ENCODE results near the gene ASNSD1. TPM values are rescaled to one million over a fixed set of nuclear protein-coding genes. Genes with fewer than 3 reads are reported as not detected.
"Not testable (repeated sequence)": the region's sequence is repeated elsewhere in the genome, so short reads cannot be mapped to it uniquely, and the experiment has no call there.

The ASNSD1 gene
- total RNA-seq, 1 experiment from 2014 or later: 20.0 TPM

DNA sequence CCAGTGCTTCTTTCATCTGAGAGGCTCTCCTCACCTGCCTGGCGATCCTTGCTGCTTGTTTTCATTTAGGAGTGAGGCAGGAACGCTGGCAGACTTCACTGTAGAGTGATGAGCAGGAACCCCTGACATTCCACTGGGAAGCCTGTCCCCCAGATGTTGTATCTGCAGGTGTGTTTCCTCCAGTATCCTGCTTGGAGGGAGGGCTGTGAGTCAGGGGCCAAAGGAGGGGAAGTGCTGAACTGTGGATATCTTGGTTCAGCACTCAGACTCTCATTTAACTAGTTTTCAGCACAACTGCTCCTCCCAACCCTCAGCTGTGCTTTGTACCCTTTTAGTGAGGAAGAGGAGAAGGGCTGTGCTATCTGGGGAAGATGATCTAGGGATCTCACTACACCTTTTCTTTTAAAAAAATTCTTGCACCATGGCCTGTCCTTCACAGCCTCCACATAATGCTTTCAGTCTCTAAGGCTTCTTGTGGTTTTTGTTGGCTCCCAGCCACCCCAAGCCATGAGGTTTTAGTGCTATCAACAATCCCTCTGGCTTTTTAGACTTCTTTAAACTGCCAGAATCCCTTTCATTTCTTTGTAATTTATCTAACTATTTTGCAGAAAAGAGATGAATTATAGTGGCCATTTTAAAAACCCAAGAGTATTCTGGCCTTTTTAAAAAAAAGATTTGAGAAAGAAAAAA lies 24.4 kb downstream of the ASNSD1 start:
- DNase-seq (ENCODE audit: low spot score): peak; percentile 20

DNA sequence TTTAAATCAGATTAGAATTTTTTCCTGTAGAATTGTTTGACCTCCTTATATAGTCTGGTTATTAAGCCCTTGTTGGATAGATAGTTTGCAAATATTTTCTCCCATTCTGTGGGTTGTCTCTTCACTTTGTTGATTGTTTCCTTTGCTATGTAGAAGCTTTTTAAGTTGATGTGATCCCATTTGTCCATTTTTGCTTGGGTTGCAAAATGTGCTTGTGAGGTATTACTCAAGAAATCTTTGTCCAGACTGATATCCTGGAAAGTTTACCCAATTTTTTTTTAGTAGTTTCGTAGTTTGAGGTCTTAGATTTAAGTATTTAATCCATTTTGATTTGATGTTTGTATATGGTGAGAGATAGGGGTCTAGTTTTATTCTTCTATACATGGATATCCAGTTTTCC lies 26.5 kb downstream of the ASNSD1 start:
- DNase-seq (ENCODE audit: low spot score): not testable (repeated sequence)

DNA sequence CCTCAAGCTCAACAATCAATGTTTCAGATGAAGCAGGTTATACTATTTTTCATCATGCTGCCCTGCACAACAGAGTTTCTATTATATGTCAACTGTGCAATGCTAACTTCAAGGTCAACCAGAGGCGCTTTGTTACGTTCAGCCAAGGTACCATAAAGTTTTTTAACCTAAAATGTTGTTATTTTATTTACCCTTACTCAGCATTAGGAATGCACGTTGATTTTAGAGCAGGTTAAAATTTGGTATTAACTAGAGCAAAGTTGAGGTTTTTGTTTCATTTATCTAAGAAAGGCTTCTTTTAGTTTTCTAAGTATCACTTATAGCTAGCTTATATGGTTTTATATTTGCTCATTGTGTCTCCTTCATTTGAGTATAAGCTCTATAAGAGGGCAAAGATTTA lies 35.0 kb downstream of the ASNSD1 start:
- DNase-seq (ENCODE audit: low spot score): no peak

DNA sequence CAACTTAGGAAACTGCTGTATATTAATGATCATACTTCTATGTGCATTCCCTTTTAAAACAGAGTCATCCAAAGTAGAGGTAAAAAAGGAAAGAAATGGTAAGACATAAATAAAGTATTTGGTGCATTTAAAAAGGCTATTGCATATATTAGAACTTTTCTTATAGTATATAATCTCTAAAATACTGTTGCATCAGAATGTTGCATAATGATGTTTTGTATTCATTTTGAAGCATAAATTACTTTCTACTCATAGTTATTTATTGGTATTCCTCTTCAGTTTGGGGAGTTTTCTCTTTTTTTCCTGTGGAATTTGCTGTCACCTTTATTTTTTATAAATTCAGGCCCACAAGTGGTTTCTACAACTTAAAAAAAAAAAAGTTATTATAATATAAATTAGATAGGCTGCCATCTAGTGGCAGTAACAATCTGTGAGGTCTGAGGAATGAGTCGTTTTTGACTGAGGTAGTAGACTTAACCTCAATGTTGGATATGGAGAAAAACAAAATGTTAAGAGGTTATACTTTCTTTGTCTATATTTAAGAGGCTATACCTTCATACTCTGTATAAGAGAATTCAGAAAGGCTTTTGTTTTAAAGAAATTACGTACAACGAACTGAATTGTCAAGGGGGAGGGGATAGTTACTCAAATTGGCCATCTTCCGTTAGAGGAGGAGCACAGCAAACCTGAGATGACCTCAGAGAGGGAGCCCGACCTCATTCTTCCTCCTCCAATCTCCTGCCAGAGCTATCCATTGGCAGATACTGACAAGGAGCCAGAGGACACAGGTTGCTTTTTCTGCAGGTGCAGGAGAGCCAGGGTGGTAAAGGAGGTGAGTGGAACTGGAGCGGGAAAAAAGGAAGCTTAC lies 37.0 kb downstream of the ASNSD1 start:
- peak; percentile 70 for DNase-seq (ENCODE audit: low spot score)

DNA sequence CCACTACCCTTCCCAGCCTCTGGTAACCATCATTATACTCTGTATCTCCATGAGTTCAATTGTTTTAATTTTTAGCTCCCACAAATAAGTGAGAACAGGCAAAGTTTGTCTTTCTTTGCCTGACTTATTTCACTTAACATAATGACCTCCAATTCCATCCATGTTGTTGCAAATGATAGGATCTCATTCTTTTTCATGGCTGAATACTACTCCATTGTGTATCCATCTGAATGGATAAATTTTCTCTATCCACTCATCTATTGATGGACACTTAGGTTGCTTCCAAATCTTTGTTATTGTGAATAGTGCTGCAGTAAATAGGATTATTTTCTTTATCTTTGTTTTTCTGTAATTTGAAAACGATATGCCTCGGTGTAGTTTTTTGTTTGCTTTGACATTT lies 39.4 kb downstream of the ASNSD1 start:
- DNase-seq (ENCODE audit: low spot score): no peak

DNA sequence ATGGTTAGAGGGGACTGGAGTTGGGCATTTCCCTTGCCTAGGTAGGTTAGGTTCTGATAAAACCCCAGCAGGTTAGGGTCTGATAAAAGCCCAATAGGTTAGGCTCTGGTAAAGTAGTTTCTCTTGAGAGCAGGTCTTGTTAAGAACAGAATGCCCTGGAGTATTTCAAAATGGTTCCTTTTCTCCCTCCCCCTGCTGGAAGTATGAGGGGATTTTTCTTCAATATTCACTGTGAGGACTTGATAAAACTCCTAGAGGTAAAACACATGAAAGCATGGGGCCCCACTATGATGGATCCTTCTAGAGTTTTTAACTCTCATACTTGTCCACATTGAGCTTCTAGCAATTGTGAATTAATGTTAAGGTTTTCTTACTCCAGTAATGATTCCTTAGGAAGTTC lies 40.8 kb downstream of the ASNSD1 start:
- peak; percentile 10 for DNase-seq (ENCODE audit: low spot score)

DNA sequence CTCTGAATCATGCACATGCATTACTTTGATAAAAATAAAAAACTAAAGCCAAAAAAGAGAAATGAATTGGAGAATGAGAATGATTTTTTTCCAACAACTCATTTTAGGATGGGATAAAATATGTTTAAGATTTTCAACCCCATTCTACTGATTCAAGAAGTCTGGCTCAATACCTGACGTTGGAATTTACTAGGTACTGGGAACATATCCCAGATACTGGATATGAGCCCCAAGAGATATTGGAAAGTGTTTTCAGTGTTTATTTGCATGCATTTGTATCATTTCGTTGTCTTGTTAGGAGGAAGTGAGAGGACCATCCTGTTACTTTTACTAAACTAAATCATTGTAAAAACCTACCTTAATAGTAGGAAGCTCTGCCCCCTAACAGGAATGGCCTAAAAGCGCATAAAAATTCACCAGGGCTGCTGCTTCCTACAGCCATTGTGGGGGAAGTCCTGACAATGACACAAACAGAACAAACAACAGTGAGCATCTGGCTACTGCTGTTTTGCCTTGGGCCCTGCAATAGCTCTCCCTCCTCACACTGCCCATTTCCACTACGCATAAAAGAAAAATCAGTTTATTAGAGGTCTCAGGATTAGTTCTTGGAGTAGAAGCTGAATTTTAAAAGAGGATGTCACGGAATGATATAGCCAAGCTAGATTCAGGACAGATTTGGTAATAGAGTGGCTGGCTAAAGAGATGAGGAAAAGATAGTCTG lies 48.4 kb downstream of the ASNSD1 start:
- no peak for DNase-seq (ENCODE audit: low spot score)

DNA sequence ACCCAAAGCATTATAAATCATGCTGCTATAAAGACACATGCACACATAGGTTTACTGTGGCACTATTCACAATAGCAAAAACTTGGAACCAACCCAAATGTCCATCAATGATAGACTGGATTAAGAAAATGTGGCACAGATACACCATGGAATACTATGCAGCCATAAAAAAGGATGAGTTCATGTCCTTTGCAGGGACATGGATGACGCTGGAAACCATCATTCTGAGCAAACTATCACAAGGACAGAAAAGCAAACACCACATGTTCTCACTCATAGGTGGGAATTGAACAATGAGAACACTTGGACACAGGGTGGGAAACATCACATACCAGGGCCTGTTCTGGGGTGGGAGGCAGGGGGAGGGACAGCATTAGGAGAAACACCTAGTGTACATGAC lies 56.3 kb downstream of the ASNSD1 start:
- DNase-seq (ENCODE audit: low spot score): not testable (repeated sequence)

DNA sequence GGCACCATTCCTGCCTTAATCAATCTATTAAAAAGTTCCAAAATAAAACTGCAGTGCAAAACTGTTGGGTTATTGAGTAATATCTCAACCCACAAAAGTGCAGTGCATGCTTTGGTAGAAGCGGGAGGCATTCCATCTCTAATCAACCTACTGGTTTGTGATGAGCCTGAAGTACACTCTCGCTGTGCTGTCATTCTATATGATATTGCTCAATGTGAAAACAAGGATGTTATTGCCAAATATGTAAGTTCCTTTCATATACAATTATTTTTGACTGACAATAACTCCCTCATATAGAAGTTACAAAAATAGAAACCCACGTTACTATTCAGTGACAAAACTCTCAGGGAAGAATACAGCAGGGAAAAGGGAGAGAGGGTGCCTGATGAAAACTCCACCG lies 58.3 kb downstream of the ASNSD1 start:
- DNase-seq (ENCODE audit: low spot score): no peak

Other genes with a start within 250 kb of the ASNSD1 start
- 24.5 and 26.7 TPM in 2 replicates for gene WDR75, start 220.0 kb upstream of the ASNSD1 start, total RNA-seq (2014; rRNA removed; shearing (Covaris generic))
- 85.1 and 87.6 TPM in 2 replicates for gene SLC40A1, start 80.7 kb upstream of the ASNSD1 start, total RNA-seq (2014; rRNA removed; shearing (Covaris generic))
- 0.94 and 2.7 TPM in 2 replicates for gene ANKAR, start 13.2 kb downstream of the ASNSD1 start, total RNA-seq (2014; rRNA removed; shearing (Covaris generic))
- 1.9 and 2.3 TPM in 2 replicates for gene OSGEPL1, start 101.3 kb downstream of the ASNSD1 start, total RNA-seq (2014; rRNA removed; shearing (Covaris generic))
- gene ORMDL1, start 122.9 kb downstream of the ASNSD1 start, total RNA-seq (2014; rRNA removed; shearing (Covaris generic)): 29.6 and 32.9 TPM in 2 replicates
- 6.9 and 10.4 TPM in 2 replicates for gene PMS1, start 123.0 kb downstream of the ASNSD1 start, total RNA-seq (2014; rRNA removed; shearing (Covaris generic))